Esophagus (tissue), 2 donors: ENCODE measurements around the gene COG5. TPM values are rescaled to one million over a fixed set of nuclear protein-coding genes. Genes with fewer than 3 reads are reported as not detected.

Source experiments
- H3K27ac ChIP-seq, 2 donors: one replicate each; pipeline ENCODE4 v1.5.1; 2013; ENCODE audit warnings: low read depth in 2 of 2, mild to moderate bottlenecking in 2 of 2, inconsistent platforms in 1 of 2, low read length in 1 of 2, moderate library complexity in 1 of 2
- H3K27me3 ChIP-seq, 2 donors: one replicate each; pipeline ENCODE4 v1.6.1; 2013; ENCODE audit warnings: low read length in 2 of 2, control low read depth in 1 of 2, mild to moderate bottlenecking in 1 of 2; ENCODE audit not compliant: insufficient read depth in 2 of 2, control insufficient read depth in 1 of 2
- H3K36me3 ChIP-seq, 2 donors: one replicate each; pipeline ENCODE4 v1.6.1; 2013; ENCODE audit warnings: low read length in 1 of 2; ENCODE audit not compliant: control insufficient read depth in 2 of 2, insufficient read depth in 2 of 2
- H3K4me1 ChIP-seq, 2 donors: one replicate each; pipeline ENCODE4 v1.6.1; 2013; ENCODE audit warnings: low read length in 1 of 2; ENCODE audit not compliant: control insufficient read depth in 2 of 2, insufficient read depth in 2 of 2
- H3K4me3 ChIP-seq, 2 donors: one replicate each; pipeline ENCODE4 v1.5.1; 2013; ENCODE audit warnings: low read length in 2 of 2, mild to moderate bottlenecking in 2 of 2, low read depth in 1 of 2, moderate library complexity in 1 of 2
- H3K9me3 ChIP-seq, 2 donors: one replicate each; pipeline ENCODE4 v1.6.1; 2013; ENCODE audit warnings: mild to moderate bottlenecking in 2 of 2, low read depth in 1 of 2, low read length in 1 of 2, moderate library complexity in 1 of 2; ENCODE audit not compliant: control insufficient read depth in 2 of 2, insufficient read depth in 1 of 2
- WGBS, 2 donors: extraction: QIAGEN DNeasy Blood & Tissue Kit; methylation state at CpG; one replicate each; pipeline ENCODE4 v1.1.7; 2013; 5-methylcytosine and 5-hydroxymethylcytosine counted together
- polyA plus RNA-seq, 2 donors: library from polyadenylated mRNA; stranded (reverse); fragments of 200-250 nt; gene quantifications; one replicate each; pipeline ENCODE4 v1.2.3, GENCODE V29; 2013
- donor health status: healthy with polysubstance abuse.
- donor health status: Bipolar disorder and iron deficiency.

The COG5 gene
- polyA plus RNA-seq, 2 donors, result 4.3 to 7.2 TPM

DNA sequence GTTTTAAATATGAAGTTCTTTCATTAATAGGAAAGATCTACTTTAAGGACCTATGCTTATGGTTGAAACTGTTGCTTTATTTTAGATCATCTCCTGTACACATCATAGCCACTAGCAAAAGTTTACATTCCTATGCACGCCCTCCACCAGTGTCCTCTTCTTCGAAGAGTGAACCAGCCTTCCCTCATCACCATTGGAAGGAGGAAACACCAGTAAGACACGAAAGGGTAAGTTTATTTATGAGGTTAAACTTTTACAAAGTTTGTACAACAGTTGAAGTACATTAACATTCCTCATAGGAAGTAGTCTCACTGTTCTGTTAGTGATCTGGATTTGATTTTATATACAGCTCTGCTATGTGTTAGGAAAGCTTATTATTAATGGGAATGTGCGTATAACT lies 378.0 kb downstream of the COG5 start:
- H3K4me3 ChIP-seq, result no peak overlapping the region
- WGBS, 2 donors, result 65 to 78% methylated on average over 4 of the region's 4 CpGs
- no peak overlapping the region for H3K27ac ChIP-seq
- no peaks in the 10 kb centered on the region for H3K4me1 ChIP-seq
- H3K36me3 ChIP-seq, result peaks cover 3 to 9% of the 10 kb centered on the region in 2 donors
- H3K27me3 ChIP-seq, result no peaks in the 10 kb centered on the region
- H3K9me3 ChIP-seq, result no peaks in the 10 kb centered on the region

DNA sequence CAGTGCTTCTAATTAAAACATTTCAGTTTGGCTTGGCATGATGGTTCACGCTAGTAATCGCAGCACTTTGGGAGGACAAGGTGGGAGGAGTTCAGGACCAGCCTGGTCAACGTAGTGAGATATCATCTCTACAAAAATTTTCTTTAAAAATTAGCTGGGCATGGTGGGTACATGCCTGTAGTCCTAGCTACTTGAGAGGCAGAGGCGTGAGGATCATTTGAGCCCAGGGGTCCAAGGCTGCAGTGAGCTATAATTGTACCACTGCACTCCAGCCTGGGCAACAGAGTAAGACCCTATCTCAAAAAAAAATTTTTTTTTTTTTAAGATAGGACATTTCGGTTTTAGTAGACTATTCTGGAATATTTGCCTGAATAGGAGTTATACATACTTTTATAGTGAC lies 382.5 kb downstream of the COG5 start:
- no peaks in the 10 kb centered on the region for H3K9me3 ChIP-seq
- H3K4me3 ChIP-seq, result no peak overlapping the region
- 85 to 89% methylated on average over 5 of the region's 5 CpGs for WGBS, 2 donors
- no peaks in the 10 kb centered on the region for H3K27me3 ChIP-seq
- H3K36me3 ChIP-seq, result peaks cover under 1 to 4% of the 10 kb centered on the region in 2 donors
- no peaks in the 10 kb centered on the region for H3K4me1 ChIP-seq
- H3K27ac ChIP-seq, result no peak overlapping the region

DNA sequence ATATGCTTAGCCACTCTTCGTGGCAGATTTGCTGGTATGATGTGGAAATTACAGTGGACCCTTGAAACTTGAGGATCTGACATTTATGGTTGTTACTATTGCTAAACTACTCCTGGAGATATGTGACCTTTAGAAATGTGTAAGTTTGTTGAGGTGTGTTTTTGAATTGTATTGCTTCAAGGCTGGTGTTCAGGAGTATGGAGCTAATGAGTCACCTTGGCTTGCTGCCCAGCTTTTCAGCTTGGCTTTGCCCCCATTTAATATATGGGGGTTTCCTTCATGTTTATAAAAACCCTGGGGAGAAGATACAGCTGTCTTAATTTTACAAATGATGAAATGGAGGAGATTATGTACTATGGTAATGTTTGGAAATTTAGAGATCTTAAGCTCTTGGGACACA lies 383.3 kb downstream of the COG5 start:
- Histone ChIP-seq H3K4me1 (no peaks in the 10 kb centered on the region), H3K36me3 (peaks cover 0 to 2% of the 10 kb centered on the region in 2 donors), H3K9me3 (no peaks in the 10 kb centered on the region), H3K27ac (no peak overlapping the region), H3K27me3 (no peaks in the 10 kb centered on the region), H3K4me3 (no peak overlapping the region)
- 21 to 29% methylated on average over 1 of the region's 1 CpG for WGBS, 2 donors

DNA sequence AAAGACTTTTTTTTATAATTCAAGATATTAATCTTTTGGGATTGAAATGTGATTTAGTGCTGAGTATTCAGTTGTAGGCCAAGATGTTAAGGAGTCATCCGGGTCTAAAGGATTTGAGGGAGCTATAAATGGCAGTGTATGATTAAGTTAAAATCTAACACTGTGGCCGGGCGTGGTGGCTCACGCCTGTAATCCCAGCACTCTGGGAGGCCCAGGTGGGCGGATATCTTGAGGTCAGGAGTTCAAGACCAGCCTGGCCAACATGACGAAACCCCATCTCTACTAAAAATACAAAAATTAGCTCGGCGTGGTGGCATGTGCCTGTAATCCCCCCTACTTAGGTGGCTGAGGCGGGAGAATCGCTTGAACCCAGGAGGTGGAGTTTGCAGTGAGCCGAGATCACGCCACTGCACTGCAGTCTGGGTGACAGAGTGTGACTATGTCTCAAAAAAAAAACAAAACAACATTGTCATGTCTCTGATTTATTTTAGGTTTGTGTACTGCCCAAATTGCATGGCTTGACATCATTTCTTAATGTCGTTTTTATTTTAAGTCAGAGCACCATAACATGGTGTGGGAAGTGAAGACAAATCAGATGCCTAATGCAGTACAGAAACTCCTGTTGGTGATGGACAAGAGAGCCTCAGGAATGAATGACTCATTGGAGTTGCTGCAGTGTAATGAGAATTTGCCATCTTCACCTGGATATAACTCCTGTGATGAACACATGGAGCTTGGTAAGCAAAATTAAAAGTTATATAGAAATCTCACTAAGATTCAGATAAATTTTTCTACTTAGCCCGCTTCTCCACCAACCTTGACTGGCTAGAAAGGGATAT lies 384.2 kb downstream of the COG5 start:
- no peak overlapping the region for H3K27ac ChIP-seq
- H3K9me3 ChIP-seq, result no peaks in the 10 kb centered on the region
- H3K27me3 ChIP-seq, result no peaks in the 10 kb centered on the region
- H3K4me1 ChIP-seq, result no peaks in the 10 kb centered on the region
- H3K36me3 ChIP-seq, result peaks cover 0 to 2% of the 10 kb centered on the region in 2 donors
- no peak overlapping the region for H3K4me3 ChIP-seq
- 73 to 75% methylated on average over 14 of the region's 14 CpGs for WGBS, 2 donors

DNA sequence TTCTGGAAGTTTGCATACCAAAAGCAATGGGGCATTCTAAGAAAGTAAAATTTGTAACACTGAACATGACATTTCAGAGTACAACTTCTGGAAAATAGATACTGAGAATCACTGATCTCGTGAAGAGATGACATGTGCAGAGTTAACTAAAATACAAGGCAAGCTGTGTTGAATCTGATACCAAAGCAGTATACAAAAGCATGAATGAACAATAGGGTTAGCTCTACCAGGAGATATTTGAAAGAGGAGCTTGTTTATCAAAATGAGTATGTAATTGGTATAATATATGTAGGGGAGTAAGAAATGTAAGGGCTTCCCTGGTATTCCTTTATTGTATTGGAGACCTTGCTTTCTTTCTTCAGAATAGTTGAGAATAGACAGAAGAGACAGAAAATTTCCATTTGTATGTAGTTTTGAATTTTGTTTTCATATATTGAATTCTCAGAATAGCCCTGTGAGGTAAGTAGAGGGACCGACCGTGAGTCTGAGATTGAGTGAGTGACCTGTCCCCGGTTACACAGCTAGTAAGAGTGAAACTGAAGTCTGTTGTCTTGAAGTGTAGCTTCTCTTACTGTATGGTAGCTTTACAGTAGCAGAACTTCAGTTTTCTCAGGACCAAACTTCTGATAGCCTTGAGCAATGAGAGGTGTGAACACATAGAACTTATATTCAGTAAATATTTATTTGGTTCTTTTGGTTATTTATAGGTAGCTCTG lies 389.9 kb downstream of the COG5 start:
- Histone ChIP-seq H3K4me3 (no peak overlapping the region), H3K27ac (no peak overlapping the region), H3K4me1 (no peaks in the 10 kb centered on the region), H3K36me3 (peaks cover 0 to 2% of the 10 kb centered on the region in 2 donors), H3K27me3 (no peaks in the 10 kb centered on the region), H3K9me3 (no peaks in the 10 kb centered on the region)
- 55 to 60% methylated on average over 4 of the region's 4 CpGs for WGBS, 2 donors

DNA sequence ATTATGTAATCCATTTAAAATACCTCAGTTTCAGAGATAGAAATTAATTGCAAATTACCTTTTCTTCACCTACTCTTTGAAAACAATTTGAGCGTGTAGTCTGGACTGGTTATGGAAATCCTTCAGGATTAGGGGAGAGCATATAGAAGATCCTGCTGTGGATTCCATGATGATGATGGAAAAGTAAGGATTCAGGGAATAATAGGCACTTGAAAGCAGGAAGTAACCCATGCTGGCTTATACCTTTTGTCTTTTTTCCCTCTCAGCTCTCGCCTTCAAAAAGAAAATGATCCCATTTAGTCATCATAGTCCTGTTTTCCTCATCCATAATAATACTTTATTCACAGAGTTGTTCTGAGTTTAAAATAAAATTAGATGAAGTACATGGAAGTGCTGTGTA lies 390.5 kb downstream of the COG5 start:
- no peaks in the 10 kb centered on the region for H3K27me3 ChIP-seq
- no peak overlapping the region for H3K27ac ChIP-seq
- no peaks in the 10 kb centered on the region for H3K9me3 ChIP-seq
- 69 to 77% methylated on average over 2 of the region's 2 CpGs for WGBS, 2 donors
- peaks cover 0 to 2% of the 10 kb centered on the region in 2 donors for H3K36me3 ChIP-seq
- no peaks in the 10 kb centered on the region for H3K4me1 ChIP-seq
- no peak overlapping the region for H3K4me3 ChIP-seq

DNA sequence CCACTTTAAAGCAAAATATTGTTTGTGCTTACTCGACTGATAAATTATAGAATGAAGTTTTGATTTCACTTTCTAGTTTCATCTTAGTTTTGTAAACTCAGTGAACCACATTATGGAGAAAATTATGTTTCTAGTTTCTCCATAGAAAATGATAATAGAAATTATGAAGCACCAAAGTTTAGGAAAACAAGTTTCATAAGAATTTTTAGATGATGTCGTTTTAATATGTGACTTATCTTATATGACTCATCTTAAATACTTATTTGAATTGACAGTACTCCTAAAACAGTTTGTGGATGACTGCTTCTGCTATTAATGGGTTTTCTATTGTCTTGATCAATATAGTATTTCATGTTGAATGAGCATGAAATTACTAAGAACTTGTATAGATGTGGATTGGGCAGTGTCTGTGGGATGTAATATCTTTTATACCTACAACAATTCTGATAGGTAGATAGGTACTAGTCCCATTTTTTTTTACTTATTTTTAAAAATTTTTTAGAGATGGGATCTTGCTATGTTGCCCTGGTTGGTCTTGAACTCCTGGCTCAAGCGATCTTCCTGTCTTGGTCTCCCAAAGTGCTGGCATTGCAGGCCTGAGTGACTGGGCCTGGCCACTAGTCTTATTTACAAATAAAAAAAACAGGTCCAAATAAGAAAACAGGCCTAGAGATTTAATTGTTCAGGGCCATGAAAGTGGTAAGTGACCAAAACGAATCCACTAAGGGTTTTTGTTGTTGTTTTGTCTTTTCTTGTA lies 391.3 kb downstream of the COG5 start:
- no peak overlapping the region for H3K4me3 ChIP-seq
- WGBS, 2 donors, result 64 to 72% methylated on average over 4 of the region's 4 CpGs
- peaks cover 0 to 2% of the 10 kb centered on the region in 2 donors for H3K36me3 ChIP-seq
- H3K9me3 ChIP-seq, result no peaks in the 10 kb centered on the region
- H3K4me1 ChIP-seq, result no peaks in the 10 kb centered on the region
- H3K27ac ChIP-seq, result no peak overlapping the region
- H3K27me3 ChIP-seq, result no peaks in the 10 kb centered on the region

DNA sequence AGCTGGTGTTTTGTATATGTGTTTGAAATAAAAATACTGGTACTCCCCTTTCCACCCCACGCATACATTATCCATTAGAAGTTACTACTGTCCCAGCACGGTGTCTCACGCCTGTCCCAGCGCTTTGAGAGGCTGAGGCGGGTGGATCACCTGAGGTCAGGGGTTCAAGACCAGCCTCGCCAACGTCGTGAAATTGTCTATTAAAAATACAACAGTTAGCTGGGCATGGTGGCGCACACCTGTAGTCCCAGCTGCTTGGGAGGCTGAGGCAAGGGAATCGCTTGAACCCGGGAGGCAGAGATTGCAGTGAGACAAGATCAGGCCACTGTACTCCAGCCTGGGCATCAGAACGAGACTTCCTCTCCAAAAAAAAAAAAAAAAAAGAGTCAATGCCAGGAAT lies 392.2 kb downstream of the COG5 start:
- WGBS, 2 donors, result 90 to 92% methylated on average over 12 of the region's 12 CpGs
- Histone ChIP-seq H3K4me3 (no peak overlapping the region), H3K9me3 (no peaks in the 10 kb centered on the region), H3K36me3 (peaks cover 0 to 2% of the 10 kb centered on the region in 2 donors), H3K27ac (no peak overlapping the region), H3K27me3 (no peaks in the 10 kb centered on the region), H3K4me1 (no peaks in the 10 kb centered on the region)

DNA sequence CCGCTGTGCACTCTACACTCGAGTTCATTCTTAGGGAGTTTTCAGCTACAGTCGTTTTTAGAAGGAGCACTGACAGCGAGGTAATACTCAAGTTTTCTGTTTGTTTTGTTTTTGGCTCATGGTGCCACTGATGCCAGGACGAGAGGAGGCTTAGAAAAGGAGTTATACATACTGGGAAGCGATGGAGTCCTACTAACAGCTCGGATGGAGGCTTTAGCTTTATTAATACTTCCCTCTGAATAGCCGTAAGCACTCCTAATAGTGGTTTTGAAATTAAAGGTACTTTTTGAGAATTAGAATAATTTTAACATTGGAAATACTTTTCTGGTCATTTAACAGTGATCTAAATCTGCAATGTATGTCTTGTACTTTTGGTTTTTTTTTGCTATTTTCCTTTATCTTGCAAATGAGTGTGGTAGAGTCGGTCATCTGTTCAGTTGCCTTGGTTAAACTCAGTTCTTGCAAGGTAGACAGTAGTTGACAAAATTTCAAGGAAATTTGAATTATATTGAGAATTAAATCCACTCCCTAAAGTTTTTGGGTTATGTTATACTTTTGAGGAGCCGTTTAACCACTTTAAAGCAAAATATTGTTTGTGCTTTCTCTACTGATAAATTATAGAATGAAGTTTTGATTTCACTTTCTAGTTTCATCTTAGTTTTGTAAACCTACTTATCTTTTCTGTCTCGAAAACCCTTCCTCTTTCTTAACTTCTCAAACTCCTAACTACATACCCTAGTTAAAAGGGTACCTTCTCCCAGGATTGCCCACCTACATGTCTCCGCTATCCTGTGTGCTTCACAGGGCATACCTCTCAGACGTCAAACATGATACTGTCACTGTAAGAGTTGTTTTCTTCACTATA lies 393.4 kb downstream of the COG5 start:
- Histone ChIP-seq H3K27me3 (no peaks in the 10 kb centered on the region), H3K4me1 (no peaks in the 10 kb centered on the region), H3K27ac (peak overlapping the region; percentile 99 to 100), H3K36me3 (peaks cover 0 to 2% of the 10 kb centered on the region in 2 donors), H3K9me3 (no peaks in the 10 kb centered on the region), H3K4me3 (peak overlapping the region; percentile 97 to 99)
- WGBS, 2 donors, result 9% methylated on average over 13 of the region's 13 CpGs
